Measurements from ENCODE around the gene DHX16. TPM values are rescaled to one million over a fixed set of nuclear protein-coding genes. Genes with fewer than 3 reads are reported as not detected.
A peak's percentile ranks its signal among the peaks of the same experiment; 100 is the strongest.

The DHX16 gene
- total and polyA plus RNA-seq, 9 of the 15 experiments (the other 6 are each of a cell fraction or from before 2014, with no cell fraction given): 14.6 to 66.1 (median 47.5) TPM

GRCh38 chr6:30717129-30717844 lies 44.5 kb upstream of the DHX16 start, which contains the start of gene MDC1 (continued):
- no peak for TF ChIP-seq ZBTB40 (IDR thresholded peaks at IDR 0.05)
- TF ChIP-seq ZBTB40 (CRISPR knock-in tag; IDR thresholded peaks at IDR 0.05): no peak
- TF ChIP-seq ZBTB49 (CRISPR knock-in tag; IDR thresholded peaks at IDR 0.05; ENCODE audit: borderline replicate concordance): no peak
- TF ChIP-seq ZNF707 (CRISPR knock-in tag; conservative IDR thresholded peaks at IDR 0.05): no peak; the same call in 1 of the 2 replicates
- peak; percentile 97 for TF ChIP-seq CBFB (CRISPR knock-in tag; IDR thresholded peaks at IDR 0.05)
- TF ChIP-seq HDAC8 (tag; IDR thresholded peaks at IDR 0.05): no peak
- TF ChIP-seq NR2C1 (IDR thresholded peaks at IDR 0.05): peak; percentile 90
- TF ChIP-seq NR2C1 (tag; IDR thresholded peaks at IDR 0.05): peak; percentile 82
- TF ChIP-seq BDP1 (IDR thresholded peaks at IDR 0.05; ENCODE audit: insufficient read depth, insufficient read length): no peak
- TF ChIP-seq NRF1 (conservative IDR thresholded peaks at IDR 0.05 in 1 of 2, IDR thresholded peaks at IDR 0.05 in 1 of 2): peak; percentile 93 to 94
- peak; percentile 84 for TF ChIP-seq CEBPG (CRISPR knock-in tag; IDR thresholded peaks at IDR 0.05)
- TF ChIP-seq CEBPG (tag; conservative IDR thresholded peaks at IDR 0.05 in 1 of 2, IDR thresholded peaks at IDR 0.05 in 1 of 2): peak in 1 of 2 experiments; percentile 55; a peak in 1 of 4 replicates
- peak; percentile 88 for TF ChIP-seq NBN (IDR thresholded peaks at IDR 0.05; ENCODE audit: low read depth)
- TF ChIP-seq SRSF3 (IDR thresholded peaks at IDR 0.05; ENCODE audit: insufficient read depth, low read length): no peak
- no peak for TF ChIP-seq KAT8 (IDR thresholded peaks at IDR 0.05; ENCODE audit: low read depth)
- TF ChIP-seq KDM4B (IDR thresholded peaks at IDR 0.05; ENCODE audit: borderline replicate concordance in 2 of 2, low read depth in 1 of 2): peak in 1 of 2 experiments; percentile 69; a peak in 2 of 4 replicates
- TF ChIP-seq NCOA2 (IDR thresholded peaks at IDR 0.05; ENCODE audit: partially characterized antibody in 2 of 2): no peak

Measured in K562 (cell line).